Neural cell (in vitro differentiated cells): ENCODE results near the gene DUSP22. TPM values are rescaled to one million over a fixed set of nuclear protein-coding genes. Genes with fewer than 3 reads are reported as not detected.

Experiments used
- H2AFZ ChIP-seq: fragments of 200-600, 300-800 bp; sonication (generic), shearing (Covaris generic); 2 replicates; pipeline ENCODE4 v1.6.0; 2014; ENCODE audit warnings: low read depth, mild to moderate bottlenecking, antibody characterized with exemption, low read length, moderate library complexity
- H3F3A ChIP-seq: fragments of 200-600 bp; shearing (Covaris generic); 2 replicates; pipeline ENCODE4 v1.6.1; 2016; ENCODE audit warnings: mild to moderate bottlenecking, moderate library complexity, mixed read lengths, antibody characterized with exemption, low read length; ENCODE audit not compliant: insufficient read depth, poor library complexity, severe bottlenecking
- H3K27ac ChIP-seq: fragments of 200-600, 300-800 bp; sonication (generic), shearing (Covaris generic); 2 replicates; pipeline ENCODE4 v1.5.1; 2014; ENCODE audit warnings: mild to moderate bottlenecking, low read length, moderate library complexity
- H3K27me3 ChIP-seq: fragments of 300-800, 200-600 bp; sonication (generic), shearing (Covaris generic); 2 replicates; pipeline ENCODE4 v1.6.0; 2014; ENCODE audit warnings: mild to moderate bottlenecking, low read depth, low read length, moderate library complexity; ENCODE audit not compliant: insufficient read depth
- H3K36me3 ChIP-seq: fragments of 300-800, 200-600 bp; sonication (generic), shearing (Covaris generic); 2 replicates; pipeline ENCODE4 v1.5.1; 2014; ENCODE audit warnings: mild to moderate bottlenecking, antibody characterized with exemption, low read length, moderate library complexity; ENCODE audit not compliant: insufficient read depth
- H3K4me2 ChIP-seq: fragments of 300-800, 200-600 bp; sonication (generic), shearing (Covaris generic); 2 replicates; pipeline ENCODE4 v1.6.0; 2014; ENCODE audit warnings: mild to moderate bottlenecking, low read length
- H3K4me3 ChIP-seq: fragments of 300-800, 200-600 bp; sonication (generic), shearing (Covaris generic); 2 replicates; pipeline ENCODE4 v1.5.1; 2014; ENCODE audit warnings: mild to moderate bottlenecking, low read length, moderate library complexity
- H3K79me2 ChIP-seq: fragments of 200-600 bp; shearing (Covaris generic); replicated peaks from 2 replicates; pipeline ENCODE4 v1.6.0; 2014; ENCODE audit warnings: mild to moderate bottlenecking, low read length, moderate library complexity; ENCODE audit not compliant: insufficient read depth
- H3K9ac ChIP-seq: fragments of 300-800, 200-600 bp; sonication (generic), shearing (Covaris generic); 2 replicates; pipeline ENCODE4 v1.6.1; 2016; ENCODE audit warnings: mild to moderate bottlenecking, low read length, mixed read lengths
- H3K9me2 ChIP-seq: fragments of 200-600 bp; shearing (Covaris generic); 2 replicates; pipeline ENCODE4 v1.6.1; 2016; ENCODE audit warnings: mild to moderate bottlenecking, low read length, mixed read lengths; ENCODE audit not compliant: insufficient read depth
- H3K9me3 ChIP-seq: fragments of 200-600, 300-800 bp; sonication (generic), shearing (Covaris generic); 2 replicates; pipeline ENCODE4 v1.6.1; 2016; ENCODE audit warnings: mild to moderate bottlenecking, mixed run types, low read length, moderate library complexity, mixed read lengths
- H4K20me1 ChIP-seq: fragments of 200-600 bp; shearing (Covaris generic); 2 replicates; pipeline ENCODE4 v1.6.1; 2016; ENCODE audit warnings: mild to moderate bottlenecking, mixed run types; ENCODE audit not compliant: insufficient read depth
- EP300 ChIP-seq: fragments of 450-650 bp; conservative IDR thresholded peaks from 2 replicates; pipeline ENCODE4 v1.6.1; 2014; ENCODE audit warnings: antibody characterized with exemption, mild to moderate bottlenecking, moderate library complexity; ENCODE audit not compliant: poor library complexity, severe bottlenecking
- MXI1 ChIP-seq: fragments of 450-650 bp; conservative IDR thresholded peaks from 2 replicates; pipeline ENCODE4 v1.6.1; 2014; ENCODE audit warnings: antibody characterized with exemption, mild to moderate bottlenecking; ENCODE audit not compliant: poor library complexity, severe bottlenecking
- POLR2AphosphoS5 ChIP-seq: IDR thresholded peaks from 2 replicates; pipeline ENCODE4 v1.6.1; 2012
- RAD21 ChIP-seq: fragments of 450-650 bp; conservative IDR thresholded peaks from 2 replicates; pipeline ENCODE4 v1.6.1; 2014; ENCODE audit warnings: antibody characterized with exemption, mild to moderate bottlenecking, moderate library complexity
- SMC3 ChIP-seq: fragments of 450-650 bp; conservative IDR thresholded peaks from 2 replicates; pipeline ENCODE4 v1.6.1; 2014; ENCODE audit warnings: antibody characterized with exemption, mild to moderate bottlenecking, moderate library complexity; ENCODE audit not compliant: poor library complexity
- TAF1 ChIP-seq: IDR thresholded peaks from 2 replicates; pipeline ENCODE4 v1.6.1; 2012; ENCODE audit warnings: low read depth
- polyA plus RNA-seq: library from polyadenylated mRNA; depleted of rRNA; stranded (reverse); fragments of >200 nt; gene quantifications from 2 replicates; pipeline ENCODE4 v1.2.3, GENCODE V29; 2014
- TF ChIP-seq, protein P1 (sequence below): IDR thresholded peaks from 2 replicates; pipeline ENCODE4 v1.6.1; 2012; ENCODE audit warnings: borderline replicate concordance
- TF ChIP-seq, protein P2 (sequence below): fragments of 450-650 bp; IDR thresholded peaks from 2 replicates; pipeline ENCODE4 v1.5.1; 2014; ENCODE audit warnings: antibody characterized with exemption, mild to moderate bottlenecking, moderate library complexity; ENCODE audit not compliant: poor library complexity, severe bottlenecking

Gene DUSP22
- polyA plus RNA-seq, 1 donor from 2014 or later, result 24.9 TPM

DNA sequence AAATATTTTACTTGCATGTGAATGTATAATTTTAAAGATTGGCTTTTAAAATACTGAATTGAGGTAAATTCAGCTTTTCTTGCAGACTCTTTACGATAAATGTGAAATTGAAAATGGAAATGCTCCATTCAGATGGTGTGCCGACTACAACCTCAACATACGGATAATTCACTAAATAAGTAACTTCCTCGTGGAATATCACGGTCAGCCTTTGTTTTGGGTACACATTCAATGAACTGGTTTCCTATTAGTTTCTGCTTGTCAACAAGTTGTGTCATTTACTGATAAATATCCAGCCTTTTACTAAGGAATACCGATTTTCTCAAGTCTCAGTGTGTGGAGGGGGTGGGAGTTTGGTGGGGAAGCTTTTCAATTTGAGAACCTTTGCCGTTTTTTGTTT is 96.9 kb downstream of the DUSP22 start:
- Histone ChIP-seq H3K36me3 (no peaks in the 10 kb centered on the region), H3K27ac (no peak overlapping the region), H3K27me3 (peaks cover 61% of the 10 kb centered on the region), H3K9ac (no peak overlapping the region), H4K20me1 (no peaks in the 10 kb centered on the region), H3K4me3 (no peak overlapping the region), H3K79me2 (no peaks in the 10 kb centered on the region), H2AFZ (no peak overlapping the region), H3K9me2 (no peaks in the 10 kb centered on the region), H3K9me3 (no peaks in the 10 kb centered on the region), H3F3A (no peaks in the 10 kb centered on the region), H3K4me2 (no peak overlapping the region)
- no peak for TF ChIP-seq POLR2AphosphoS5
- TF ChIP-seq, protein P1, sequence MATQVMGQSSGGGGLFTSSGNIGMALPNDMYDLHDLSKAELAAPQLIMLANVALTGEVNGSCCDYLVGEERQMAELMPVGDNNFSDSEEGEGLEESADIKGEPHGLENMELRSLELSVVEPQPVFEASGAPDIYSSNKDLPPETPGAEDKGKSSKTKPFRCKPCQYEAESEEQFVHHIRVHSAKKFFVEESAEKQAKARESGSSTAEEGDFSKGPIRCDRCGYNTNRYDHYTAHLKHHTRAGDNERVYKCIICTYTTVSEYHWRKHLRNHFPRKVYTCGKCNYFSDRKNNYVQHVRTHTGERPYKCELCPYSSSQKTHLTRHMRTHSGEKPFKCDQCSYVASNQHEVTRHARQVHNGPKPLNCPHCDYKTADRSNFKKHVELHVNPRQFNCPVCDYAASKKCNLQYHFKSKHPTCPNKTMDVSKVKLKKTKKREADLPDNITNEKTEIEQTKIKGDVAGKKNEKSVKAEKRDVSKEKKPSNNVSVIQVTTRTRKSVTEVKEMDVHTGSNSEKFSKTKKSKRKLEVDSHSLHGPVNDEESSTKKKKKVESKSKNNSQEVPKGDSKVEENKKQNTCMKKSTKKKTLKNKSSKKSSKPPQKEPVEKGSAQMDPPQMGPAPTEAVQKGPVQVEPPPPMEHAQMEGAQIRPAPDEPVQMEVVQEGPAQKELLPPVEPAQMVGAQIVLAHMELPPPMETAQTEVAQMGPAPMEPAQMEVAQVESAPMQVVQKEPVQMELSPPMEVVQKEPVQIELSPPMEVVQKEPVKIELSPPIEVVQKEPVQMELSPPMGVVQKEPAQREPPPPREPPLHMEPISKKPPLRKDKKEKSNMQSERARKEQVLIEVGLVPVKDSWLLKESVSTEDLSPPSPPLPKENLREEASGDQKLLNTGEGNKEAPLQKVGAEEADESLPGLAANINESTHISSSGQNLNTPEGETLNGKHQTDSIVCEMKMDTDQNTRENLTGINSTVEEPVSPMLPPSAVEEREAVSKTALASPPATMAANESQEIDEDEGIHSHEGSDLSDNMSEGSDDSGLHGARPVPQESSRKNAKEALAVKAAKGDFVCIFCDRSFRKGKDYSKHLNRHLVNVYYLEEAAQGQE, result no peak
- no peak for TF ChIP-seq TAF1
- TF ChIP-seq, protein P2, sequence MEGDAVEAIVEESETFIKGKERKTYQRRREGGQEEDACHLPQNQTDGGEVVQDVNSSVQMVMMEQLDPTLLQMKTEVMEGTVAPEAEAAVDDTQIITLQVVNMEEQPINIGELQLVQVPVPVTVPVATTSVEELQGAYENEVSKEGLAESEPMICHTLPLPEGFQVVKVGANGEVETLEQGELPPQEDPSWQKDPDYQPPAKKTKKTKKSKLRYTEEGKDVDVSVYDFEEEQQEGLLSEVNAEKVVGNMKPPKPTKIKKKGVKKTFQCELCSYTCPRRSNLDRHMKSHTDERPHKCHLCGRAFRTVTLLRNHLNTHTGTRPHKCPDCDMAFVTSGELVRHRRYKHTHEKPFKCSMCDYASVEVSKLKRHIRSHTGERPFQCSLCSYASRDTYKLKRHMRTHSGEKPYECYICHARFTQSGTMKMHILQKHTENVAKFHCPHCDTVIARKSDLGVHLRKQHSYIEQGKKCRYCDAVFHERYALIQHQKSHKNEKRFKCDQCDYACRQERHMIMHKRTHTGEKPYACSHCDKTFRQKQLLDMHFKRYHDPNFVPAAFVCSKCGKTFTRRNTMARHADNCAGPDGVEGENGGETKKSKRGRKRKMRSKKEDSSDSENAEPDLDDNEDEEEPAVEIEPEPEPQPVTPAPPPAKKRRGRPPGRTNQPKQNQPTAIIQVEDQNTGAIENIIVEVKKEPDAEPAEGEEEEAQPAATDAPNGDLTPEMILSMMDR, result no peak
- TF ChIP-seq EP300, result no peak
- no peak for TF ChIP-seq SMC3

DNA sequence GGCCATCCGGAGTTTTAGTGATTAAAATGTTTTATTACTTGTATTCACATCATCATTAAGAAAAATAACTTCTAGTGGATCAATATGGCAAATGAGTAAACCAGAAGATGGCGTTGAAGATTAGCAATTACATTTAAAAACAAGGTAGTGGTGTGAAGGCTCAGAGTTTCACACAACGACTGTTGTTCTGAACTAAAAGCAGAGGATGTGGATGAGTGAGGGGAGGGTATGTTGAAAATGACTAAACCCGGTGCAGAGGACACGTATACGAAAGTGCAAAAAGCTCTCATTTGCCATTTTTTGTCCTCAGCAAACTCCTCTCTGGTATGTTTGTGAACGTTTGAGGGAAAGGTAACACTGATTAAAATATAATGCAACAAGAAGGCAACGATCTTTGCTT is 97.3 kb downstream of the DUSP22 start:
- no peak overlapping the region for H3K9ac ChIP-seq
- no peak overlapping the region for H3K27ac ChIP-seq

More for the DNA sequence above, 97.3 kb downstream of the DUSP22 start:
- H3K4me3 ChIP-seq, result no peak overlapping the region
- H3F3A ChIP-seq, result no peaks in the 10 kb centered on the region
- H2AFZ ChIP-seq, result no peak overlapping the region
- no peaks in the 10 kb centered on the region for H3K36me3 ChIP-seq
- TF ChIP-seq, protein P2, result no peak
- TF ChIP-seq RAD21 (no peak), TAF1 (no peak), SMC3 (no peak), MXI1 (no peak), POLR2AphosphoS5 (no peak)
- H3K4me2 ChIP-seq, result no peak overlapping the region
- peaks cover 66% of the 10 kb centered on the region for H3K27me3 ChIP-seq
- no peaks in the 10 kb centered on the region for H3K79me2 ChIP-seq
- H4K20me1 ChIP-seq, result no peaks in the 10 kb centered on the region
- H3K9me3 ChIP-seq, result no peaks in the 10 kb centered on the region
- H3K9me2 ChIP-seq, result no peaks in the 10 kb centered on the region
